GM19099 (cell line): Measurements from ENCODE around the gene DCAF17.

Source experiments
- POLR2A ChIP-seq: IDR thresholded peaks from 3 replicates; pipeline ENCODE4 v1.6.1; 2011; ENCODE audit warnings: low read depth; ENCODE audit not compliant: insufficient read length; ENCODE audit errors: extremely low read depth

Gene DCAF17

DNA sequence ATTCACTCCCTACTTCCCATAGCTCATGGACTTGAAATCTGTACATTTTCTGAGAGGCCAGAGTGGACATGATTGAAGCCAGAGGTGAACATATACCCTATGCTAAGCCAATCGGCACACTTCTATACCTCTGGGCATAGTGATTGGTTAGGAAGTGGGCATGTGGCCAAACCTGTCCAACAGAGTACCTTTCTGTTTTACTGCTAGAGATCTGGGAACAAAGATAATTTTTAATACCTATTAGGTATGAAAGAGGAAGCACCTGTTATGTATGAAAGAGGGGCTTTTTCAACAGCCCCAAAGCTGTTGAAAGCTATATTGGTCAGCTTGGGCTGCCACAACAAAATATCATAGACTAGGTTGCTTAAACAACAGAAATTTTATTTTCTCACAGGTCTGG, 28.0 kb upstream of the DCAF17 start:
- no peak for TF ChIP-seq POLR2A

DNA sequence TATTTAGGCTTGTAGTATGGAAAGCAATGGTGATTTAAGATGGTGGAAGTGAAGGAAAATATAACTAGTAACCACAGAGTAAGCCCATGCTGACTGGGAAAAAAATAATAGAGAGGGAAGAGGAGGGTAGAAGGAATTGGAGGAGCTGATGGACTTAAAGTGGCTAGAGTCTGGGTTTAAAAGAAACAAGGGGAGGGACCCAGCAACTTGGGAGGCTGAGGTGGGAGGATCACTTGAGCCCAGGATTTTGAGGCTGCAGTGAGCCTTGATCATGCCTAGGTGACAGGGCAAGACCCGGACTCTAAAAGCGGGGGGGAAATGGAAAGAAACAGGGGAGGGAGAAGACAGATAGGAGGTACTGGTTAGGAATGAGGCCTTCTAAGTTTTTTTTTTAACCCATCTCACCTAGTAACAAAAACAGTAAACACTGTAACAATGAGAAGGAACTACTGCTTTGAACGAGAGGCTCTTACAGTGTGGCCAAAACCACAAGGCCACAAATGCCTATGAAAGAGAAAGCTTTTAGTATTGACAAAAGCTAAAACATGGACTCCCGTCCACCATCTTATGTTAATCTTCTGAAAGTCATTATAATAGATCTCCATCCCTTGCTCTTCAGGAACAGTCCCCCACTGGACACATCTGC, 26.9 kb upstream of the DCAF17 start:
- no peak for TF ChIP-seq POLR2A

DNA sequence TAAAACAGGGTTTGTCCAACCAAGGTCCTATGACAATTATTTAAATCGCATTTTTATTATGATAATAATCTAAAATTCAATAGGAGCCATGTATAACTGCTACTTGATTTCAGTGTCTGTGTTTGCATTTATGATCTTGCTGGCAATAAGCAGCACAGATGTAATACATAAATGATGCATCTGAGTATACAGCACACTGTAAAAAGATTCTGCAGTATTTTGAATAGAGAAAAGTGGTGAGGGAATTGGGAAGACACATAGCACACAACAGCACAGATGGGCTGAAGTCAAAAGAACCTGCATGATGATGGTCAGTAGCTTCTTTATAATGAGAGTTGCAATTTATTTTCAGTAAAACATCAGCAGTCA, 26.4 kb upstream of the DCAF17 start:
- TF ChIP-seq POLR2A: no peak

DNA sequence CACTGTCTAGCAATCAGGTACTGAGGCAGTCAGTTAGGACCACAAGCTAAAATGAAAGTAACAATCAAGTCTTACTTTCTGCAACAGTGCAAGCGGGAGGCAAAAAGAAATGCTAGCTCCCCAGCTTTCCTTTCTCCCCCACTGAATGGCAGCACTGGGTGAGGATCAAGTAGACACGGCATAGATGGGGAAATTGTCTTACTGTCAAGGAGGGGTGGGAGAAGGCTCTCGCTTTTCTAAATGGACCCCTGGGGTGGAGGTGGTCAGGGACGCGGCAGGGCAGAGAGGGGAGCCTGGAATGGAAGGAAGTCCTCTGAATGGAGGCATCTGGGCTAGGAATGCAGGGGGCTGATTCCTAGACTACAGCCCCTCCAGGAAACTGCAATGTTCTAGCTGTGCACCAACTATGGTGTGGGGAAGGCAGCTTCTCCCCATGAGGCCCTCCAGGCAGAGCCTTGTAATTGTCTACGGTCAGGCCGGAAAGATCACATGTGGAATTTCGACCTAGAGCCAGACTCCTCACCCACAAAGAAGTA, 24.5 kb upstream of the DCAF17 start:
- TF ChIP-seq POLR2A: no peak

DNA sequence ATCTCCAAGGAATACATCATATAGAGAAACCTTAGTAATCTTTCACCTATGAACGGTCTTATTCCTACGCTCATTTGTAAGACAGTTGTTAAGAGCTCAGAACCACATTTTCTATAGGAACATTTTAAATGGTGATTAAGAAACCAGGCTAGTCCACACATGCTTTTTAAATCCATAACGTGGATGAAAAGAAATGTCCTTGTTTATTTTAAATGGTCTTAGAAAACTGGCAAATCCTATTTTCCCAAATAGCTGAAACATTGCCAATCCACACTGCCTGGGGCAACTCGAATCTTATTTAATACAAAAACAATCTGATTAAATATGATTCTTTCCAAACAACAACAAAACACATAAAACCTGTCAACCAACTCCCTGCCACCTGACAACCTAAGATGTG, 23.9 kb upstream of the DCAF17 start:
- no peak for TF ChIP-seq POLR2A

DNA sequence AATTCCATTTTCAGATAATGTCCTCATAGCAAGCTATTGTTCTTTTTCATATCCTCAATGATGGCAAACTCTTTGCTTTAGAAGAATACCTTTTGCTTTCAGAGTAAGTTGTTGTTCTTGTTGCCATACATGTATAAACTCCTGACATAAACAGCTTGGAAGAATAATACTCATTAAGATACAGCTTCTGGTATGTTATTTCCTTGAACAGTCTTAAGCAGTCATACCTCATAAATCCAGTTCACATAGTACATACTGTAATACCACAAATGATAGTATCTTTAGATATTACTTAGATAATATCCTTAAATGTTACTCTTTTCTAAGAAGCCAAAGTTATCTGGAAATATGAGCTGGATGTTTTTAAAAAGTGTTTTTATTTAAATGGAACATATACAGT, 23.4 kb upstream of the DCAF17 start:
- no peak for TF ChIP-seq POLR2A

DNA sequence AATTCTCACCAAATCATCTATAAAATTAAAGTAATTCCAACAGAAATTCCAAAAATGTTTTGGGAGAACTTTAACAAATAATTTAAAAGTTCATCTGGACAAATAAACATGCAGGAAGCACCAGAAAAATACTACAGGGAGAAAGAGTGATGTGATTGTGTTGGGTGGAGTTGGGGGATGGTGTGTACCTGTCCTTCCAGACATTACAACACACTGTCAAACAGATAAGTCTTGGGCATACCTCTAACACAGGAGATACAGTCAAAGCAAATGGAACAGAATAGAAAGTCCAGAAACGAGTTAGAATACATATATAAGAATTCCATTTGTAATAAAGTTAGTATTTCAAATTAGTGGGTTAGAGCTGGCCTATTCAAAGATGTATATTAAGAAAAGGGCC, 22.8 kb upstream of the DCAF17 start:
- no peak for TF ChIP-seq POLR2A

DNA sequence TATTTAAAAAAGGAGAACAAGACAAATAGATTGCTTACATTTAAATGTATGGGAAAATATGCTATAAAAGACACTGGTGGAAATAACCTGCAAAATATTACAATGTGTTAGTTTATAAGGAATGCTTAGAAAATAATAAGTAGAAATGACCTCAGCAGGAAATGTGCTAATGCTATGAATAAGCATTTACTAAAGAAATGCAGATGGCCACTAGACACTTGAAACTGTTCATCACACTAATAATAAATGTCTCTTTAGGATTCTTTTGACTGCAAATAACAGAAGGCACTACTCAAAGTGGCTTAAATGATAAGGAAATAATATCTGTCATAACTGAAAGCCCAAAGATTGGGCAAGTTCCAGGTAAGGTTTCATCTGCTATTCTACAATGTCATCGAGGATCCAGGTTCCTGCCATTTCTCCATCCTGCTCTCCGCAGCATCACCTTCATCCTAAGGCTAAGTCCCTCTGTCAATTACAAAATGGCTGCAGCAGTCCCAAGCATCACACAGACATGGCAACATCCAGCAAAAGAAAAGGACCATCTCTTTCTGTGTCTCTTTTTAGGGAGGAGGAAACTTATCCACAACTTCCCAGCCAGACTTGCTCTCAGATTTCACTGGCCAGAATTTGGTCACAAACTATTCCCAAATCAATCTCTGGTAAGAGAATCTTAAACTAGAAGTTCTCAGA, 22.1 kb upstream of the DCAF17 start:
- TF ChIP-seq POLR2A: no peak

DNA sequence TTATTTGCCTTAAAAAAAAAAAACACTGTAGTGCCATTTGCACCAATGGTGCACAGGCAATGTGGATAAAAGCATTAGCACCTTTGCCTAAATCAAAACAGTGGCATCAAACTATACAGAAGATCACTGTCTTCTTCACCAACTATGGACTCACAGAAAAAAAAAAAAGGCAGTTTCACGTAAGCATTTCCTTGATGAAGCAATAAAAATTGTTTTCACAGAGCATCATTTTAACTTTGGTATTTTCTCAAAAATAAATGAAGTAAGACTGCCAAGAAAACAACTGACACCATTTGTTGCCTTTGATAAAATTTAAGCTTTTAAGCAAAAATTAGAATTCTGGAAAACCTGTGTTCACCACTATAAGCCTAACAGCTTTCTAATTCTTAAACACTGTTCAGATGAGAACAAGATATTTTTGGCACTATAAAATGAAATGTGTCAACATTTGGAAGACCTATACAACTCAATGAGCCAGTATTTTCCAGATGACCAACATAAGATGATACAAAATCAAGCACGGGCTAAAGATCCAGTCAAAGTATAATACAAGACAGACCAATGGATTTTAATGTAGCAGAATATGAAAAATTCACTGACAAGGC, 21.4 kb upstream of the DCAF17 start:
- TF ChIP-seq POLR2A: no peak

DNA sequence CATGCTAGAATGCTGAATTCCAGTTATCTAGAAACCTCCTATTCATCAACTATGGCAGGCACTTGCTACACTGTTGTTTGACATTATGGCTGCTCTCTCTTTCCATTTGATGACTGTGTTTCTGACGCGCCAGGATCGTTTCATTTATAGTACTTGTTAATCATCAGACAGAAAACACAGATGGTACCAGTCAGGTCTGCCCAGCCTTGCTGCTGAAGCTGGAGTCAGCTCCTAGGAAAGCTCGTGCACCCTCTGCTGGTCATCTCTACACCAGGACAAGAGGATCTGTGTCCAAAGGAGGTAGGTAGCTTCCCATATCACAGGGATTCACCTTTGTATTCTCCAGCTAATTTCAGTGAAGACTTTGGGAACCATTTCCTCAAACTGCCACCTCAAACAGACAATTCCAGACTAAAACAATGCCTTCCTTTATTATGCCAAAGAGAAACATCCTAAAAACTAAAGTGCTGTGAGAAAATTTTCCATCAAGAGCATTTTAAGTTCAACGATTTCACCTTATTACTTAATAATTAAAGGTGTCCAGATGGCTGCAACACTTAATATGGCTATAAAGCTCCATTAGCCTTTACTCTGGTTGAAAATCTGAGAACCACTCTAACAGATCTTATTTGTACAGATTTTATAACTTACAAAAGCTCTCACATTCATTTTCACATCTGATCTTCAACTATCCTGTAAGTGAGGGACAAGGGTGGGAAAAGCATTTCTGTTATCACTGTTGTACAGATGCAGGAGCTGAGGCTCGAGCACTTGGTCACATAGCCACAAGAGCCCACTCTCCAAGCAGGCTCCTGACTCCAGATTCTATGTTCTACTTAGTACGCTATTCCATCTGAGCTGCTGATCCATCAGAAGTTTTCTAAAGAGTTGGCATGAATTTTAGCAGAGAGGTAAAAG, 17.8 kb upstream of the DCAF17 start:
- peak; percentile 49 for TF ChIP-seq POLR2A

DNA sequence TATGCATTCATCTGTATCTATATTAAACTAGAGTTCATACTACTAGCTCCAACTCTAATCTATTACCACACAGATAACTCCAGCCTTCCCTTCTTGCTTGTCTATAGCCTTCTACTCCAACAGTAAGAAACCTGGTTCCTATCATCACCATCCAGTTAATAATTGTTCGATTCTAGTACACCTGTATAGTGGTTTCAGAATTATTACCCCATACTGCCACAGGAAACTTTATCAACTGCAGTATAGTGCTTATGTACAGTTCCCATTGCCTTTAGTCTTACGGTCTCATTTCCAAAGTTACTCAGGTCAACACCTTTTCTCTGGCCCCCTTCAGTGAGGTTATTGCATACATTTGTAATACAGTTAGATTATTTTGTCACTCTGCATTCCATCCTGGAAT, 14.7 kb upstream of the DCAF17 start:
- TF ChIP-seq POLR2A: no peak

DNA sequence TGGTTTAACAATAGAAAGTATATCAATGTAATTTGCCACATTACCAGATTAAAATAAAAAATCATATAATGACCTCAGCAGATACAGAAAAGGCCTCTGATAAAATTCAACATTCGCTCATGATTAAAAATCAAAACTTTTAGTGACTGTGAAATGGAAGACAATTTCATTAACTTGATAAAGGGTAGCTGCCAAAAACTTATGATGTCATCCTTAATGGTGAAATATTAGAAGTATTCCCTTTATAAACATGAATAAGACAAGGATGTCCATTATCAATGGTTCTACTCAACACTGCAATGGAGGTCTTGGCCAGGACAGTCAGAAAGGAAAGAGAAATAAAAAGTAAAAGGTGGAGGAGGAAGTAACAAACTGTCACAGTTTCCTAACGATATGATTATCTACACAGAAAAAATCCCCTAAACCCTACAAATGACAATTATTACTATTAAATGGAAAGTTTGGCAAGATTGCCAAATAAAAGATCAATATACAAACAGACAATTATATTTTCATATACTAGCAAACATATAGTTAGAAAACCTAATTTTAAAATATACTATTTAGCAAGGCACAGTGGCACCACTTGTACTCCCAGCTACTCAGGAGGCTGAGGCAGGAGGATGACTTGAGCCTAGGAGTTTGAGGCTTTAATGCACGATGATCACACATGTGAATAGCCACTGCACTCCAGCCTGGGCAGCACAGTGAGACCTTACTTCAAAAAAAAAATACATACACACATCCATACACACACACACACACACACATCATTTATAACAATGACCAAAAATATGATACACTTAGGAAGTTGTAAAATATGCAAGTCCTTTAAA, 13.1 kb upstream of the DCAF17 start:
- no peak for TF ChIP-seq POLR2A

DNA sequence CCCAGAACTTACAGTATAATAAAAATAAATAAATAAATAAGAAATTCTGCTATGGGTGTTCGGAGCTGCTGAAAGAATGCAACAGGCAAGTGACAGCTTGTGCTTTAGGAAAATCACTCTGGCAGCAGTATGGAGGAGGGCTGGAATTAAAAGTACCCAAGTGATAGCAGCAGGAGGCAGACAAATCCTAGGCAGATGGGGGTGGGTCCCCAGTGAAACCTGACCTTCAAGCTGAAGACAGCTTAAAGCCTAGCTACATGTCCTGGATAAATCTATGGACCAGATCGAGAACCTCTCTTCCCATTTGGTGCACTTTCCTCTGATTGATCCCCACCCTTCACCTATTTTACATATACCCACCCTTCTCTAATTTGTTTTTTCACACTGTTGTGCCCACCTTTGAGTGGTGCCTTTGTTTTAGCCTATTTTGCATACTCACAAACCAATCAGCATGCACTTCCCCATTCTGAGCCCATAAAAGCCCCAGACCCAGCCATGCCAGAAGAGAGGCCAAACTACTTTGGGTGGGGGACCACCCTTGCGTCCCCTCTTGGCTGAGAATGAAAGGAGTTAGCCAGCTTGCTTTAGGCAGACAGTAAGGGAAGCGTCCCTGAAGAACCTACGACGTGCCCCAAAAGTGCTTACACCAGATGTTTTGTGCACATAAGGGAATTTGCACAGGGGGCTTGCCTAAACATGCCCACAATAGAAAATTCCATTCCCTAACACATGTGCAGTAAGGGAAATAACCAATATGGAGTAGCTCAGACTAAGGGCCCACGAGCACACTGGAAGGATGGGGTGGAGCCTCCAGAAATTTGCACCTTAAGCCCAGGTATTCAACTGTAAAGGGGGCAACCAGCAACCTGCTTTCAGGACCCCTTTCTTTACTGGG, 3.3 kb upstream of the DCAF17 start:
- no peak for TF ChIP-seq POLR2A
